COR-L47 (cell line): Measurements from ENCODE around the gene ERMAP.

ENCODE experiments used
- DNase-seq: peaks from one replicate; lab custom pipeline; 2025; lab: John Stamatoyannopoulos, UW

The ERMAP gene, protein sequence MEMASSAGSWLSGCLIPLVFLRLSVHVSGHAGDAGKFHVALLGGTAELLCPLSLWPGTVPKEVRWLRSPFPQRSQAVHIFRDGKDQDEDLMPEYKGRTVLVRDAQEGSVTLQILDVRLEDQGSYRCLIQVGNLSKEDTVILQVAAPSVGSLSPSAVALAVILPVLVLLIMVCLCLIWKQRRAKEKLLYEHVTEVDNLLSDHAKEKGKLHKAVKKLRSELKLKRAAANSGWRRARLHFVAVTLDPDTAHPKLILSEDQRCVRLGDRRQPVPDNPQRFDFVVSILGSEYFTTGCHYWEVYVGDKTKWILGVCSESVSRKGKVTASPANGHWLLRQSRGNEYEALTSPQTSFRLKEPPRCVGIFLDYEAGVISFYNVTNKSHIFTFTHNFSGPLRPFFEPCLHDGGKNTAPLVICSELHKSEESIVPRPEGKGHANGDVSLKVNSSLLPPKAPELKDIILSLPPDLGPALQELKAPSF

DNA sequence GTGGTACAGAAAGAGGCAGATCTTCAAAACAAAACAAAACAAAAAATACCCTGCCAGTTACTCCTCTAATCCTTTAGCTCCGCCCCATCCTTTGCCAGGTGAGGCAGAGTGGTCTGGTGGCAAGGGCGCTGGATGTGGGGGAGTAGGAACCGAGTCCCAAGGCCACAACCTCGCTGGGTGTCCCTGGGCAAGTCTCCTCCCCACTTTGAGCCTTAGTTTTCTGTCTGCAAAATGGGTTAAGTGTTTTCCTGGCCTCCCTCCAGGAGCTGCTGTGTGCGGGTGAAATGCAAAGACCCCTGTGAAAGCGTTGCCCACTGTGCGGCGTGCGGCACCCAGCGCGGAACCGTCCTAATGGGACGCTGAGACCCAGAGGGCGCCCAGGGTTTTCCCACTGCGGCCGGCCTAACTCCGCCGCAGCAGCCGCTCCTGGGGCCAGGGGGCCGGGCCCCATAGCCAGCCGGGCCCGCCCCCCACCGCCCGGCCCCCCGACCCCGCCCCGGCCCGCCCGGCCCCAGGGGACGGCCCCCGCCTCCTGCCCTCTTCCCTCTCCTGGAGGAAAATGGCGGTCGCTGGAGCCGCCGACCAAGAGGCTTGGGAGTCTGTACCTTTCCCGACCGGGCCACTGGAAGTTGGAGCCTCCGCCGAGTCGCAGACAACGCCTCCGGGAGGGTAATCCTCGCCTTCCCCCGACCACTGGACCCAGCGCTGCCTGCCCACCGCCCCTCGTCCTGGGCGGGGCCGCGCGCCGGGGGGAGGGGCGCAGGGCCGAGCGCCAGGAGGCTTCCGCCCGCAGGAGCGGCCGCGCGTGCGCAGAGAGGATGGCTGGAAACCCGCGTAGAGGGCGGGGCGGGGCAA is at the start of gene ERMAP, which contains the start of gene SVBP:
Gene ERMAP (plus strand): TSS at position 538 of the 855 bp plus-strand sequence. CDS start 13,327 bp downstream, outside the sequence.
Gene SVBP (minus strand): TSS at position 813 of the 855 bp plus-strand sequence. CDS start 853 bp downstream, outside the sequence.
- peak; percentile 87 for DNase-seq

DNA sequence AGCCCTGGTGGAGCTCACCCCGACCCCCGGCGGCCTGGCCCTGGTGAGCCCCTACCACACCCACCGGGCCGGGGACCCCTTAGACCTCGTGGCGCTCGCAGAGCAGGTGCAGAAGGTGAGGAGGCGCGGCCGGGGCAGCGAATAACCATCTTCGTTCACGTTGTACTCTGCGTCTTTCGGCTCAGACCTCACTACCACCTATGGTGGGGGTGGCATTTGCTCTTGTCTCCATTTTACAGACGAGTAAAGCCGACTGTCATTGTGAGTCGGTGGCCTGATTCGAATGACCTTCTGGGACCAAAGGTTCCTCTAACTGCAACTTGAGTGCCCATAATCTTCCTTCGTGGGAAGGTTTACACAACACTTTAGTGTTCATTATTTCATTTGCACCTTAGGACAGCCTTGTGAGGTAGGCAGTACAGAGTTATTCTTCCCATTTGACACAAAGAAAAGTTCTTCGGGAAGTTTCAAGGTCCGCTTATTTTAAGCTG is 49.4 kb upstream of the ERMAP start:
- no peak for DNase-seq

DNA sequence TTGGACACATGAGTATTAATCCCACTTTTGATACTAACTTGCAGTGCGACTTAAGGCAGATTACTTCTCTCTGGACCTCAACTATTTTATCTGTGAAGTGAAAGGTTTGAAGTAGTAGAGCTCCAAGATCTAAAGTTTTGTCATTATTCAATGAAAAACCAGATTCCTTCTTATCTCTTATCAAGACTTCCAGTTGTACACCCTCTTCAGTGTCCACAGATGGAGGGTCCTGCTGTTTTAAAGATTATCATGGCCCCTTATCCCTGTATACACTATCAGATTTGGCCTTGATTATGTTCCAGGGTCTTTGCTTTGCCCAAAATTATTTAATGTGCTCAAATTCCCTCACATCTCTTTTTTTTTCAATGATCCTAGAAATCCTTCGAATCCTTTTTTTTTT is 48.8 kb upstream of the ERMAP start:
- no peak for DNase-seq

DNA sequence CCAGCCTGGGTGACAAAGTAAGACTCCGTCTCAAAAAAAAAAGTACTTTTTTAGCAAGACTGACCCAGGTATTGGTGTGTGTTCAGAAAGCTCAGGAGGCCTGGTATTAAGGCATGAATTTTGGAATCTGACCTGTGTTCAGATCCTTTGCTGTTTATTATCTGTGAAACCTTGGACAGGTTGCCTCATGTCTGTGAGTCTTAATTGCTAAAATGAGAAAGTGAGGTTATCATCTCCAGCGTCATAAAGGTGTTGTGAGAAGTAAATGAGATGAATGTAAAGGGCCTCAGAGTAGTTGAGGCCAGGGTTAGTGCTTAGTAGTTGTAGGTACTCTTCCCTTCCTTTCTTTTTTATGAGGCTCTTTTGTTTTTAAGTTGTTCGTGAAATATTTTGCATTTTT is 47.1 kb upstream of the ERMAP start:
- DNase-seq: no peak

DNA sequence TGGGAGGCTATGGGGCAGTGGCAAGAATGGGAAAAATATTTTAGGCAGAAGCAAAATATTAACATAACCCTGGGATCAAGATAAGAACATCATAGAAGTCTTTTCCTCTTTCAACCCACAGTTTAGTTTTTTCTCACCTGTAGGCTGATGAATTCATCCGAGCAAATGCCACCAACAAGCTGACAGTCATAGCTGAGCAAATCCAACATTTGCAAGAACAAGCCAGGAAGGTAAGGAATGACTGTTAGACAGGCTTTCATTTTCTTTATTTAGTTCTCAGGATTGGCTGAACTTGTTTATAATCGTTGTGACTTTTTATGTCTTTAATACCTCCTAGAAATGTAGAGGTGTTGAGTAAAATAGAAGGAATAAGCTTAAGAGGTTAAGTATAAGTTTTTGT is 43.5 kb upstream of the ERMAP start:
- no peak for DNase-seq

DNA sequence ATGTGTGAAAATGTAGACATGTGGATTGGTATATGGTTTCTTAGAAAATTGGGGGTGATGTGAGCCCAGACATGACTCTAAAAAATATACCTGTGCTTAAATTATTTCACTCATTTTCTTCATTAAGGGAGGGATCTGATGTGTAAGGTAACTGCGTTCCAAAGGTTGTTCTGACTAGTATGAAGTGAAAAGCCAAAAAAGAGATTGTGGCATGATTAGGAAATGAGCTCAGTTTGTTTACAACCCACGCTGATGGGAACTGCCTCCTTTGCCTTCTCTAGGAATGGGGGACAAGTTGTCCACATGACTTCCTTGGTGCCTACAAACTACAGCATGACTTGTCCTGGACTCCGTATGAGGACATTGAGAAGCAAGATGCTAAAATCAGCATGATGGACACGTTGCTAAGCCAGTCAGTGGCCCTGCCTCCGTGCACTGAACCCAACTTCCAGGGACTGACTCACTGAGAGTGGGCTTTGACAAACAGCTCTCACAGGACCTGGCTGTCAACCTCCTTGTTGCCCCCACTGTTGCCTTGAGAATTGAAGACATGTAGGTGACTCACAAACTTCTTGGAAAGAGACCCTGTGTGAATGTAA is 41.9 kb upstream of the ERMAP start:
- DNase-seq: no peak

DNA sequence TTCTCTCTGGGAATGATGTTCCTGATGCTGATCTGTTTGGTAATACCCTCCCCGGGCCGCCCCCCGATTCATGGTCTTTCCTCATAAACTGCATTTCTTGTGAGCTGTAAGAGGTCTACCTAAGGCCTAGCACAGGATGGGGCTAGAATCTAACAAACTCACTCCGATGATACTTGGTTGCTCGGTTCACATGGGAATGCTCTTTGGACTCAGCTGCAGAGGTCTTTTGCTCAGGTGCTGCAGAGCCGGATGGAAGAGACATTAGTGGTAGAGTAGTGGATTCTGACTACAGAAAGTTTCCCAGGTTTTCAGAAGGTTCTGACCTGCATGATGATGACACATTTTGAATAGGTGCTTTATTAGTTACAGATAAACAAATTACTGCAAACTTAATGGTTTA is 40.4 kb upstream of the ERMAP start:
- DNase-seq: no peak

DNA sequence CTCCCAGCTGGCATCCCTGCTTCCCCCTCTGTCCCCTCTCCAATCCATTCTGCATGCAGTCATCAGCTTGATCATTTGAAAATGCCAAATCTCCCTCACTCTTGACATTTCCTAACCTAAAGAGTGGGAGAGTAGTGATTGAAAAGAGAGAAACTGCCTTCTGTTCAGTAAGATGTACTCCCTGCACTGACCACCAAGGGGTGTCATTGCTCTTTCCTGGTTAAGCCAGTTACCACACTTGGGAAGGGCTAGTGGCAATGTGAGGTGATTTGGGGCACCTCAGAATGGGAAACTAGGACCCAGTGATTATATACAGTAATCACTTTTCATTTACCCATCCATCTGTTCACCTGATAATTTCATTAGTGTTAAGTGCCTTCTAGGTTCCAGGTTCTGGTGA is 39.1 kb upstream of the ERMAP start:
- DNase-seq: peak; percentile 9

DNA sequence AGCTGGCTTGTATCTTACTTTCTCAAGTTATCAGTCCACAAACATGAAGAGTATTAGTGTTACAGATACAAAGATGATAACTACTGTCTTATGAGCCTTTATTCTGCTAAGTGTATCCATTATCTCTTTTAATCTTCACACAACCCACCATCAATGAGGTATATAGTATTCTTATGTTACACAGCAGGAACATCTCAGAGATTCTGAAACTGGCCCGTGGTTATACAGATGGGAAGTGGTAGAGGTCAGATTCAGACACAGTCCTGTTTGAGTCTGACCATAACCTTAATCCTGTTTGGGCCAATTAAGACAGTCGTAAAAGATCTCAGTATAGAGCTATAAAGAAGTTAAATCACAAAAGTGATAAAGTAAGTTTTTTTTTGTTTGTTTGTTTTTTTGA is 37.2 kb upstream of the ERMAP start:
- no peak for DNase-seq

DNA sequence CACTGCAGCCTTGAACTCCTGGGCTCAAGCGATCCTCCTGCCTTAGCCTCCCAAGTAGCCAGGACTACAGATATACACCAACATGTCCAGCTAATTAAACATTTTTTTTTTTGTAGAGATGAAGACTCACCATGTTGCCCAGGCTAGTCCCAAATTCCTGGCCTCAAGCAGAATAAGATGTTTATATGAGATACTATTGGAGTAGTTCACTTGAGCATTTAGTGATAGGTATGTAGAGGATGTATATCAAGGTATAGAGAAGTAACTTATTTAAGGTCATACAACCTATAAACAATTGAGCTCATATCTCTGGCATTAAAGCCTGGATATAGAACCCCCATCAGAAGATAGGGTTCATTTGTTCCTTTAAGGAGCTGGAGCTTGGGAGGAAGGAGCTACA is 36.7 kb upstream of the ERMAP start:
- DNase-seq: no peak

DNA sequence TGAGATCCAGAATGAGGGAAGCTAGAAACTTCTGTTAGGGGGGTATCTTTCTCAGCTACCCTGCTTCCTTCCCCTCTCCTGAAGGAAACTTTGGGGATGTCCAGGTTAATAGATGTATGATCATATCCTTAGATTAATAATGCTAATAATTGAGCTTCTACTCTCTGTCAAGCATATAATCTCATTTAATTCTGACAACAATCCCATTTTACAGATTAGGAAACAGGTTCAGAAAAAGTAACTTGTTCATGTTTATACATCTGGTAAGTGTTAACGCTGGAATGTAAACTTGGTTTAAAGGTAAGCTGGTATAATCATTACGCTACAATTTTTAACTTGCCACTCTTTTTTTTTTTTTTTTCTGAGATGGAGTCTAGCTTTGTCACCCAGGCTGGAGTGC is 33.8 kb upstream of the ERMAP start:
- no peak for DNase-seq

DNA sequence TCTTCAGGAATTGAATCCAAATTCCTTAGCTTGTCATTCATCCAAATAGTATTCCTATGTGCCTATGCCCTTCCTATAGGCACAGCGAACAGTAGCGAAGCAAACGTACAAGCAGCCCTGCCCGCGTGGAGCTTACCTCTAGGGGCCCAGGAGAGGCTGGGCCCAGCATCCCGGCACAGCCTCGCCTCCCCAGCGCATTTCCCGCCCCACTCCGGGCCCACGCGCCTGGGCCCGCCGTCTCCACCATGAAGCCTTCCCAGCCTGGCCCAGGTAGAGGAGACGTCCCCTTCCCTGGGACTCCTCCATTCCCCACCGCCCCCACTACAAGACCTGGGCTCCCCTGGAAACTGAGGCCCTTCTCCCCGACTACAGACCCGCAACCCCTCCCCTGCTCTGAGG is 32.4 kb upstream of the ERMAP start:
- no peak for DNase-seq

DNA sequence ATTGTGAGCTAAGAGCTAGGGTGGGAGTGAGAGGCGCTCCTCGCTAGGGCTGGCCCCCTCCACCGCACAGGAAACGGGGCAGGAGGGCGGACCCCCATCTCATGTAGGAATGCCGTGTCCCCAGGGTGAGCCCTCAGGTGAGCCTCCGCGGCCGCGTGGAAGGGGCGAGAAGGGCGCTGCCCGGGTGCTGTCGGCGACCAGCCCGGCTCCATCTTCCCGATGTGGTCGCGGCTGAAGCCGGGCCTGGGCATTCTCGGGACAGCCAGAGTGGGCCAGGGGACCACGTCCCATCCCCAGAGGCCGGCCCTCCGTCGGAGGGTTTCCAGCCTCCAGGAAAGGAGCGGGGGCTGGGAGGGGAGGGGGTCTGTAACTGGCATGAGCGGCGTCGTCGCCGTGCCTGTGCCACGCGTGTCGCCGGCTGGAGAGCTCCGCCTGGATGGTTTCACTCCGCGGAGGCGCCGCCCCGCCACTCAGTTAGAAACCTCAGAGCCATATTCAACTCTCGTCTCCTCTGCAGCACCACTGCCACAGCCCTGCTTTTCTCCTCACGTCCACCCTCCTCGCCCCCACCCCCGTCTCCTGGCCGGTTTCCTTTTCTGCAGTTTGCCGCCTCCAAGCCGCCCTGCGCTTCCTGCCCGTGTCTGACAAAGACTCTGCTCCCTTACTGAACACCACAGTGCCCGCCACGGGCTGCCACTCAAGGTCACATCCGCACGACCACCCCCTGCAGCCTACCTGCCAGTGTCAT is 31.8 kb upstream of the ERMAP start, which contains the start of gene TMEM269:
Gene TMEM269 (plus strand): TSS at position 46 of the 748 bp plus-strand sequence. CDS start 4,903 bp downstream, outside the sequence.
- DNase-seq: no peak

DNA sequence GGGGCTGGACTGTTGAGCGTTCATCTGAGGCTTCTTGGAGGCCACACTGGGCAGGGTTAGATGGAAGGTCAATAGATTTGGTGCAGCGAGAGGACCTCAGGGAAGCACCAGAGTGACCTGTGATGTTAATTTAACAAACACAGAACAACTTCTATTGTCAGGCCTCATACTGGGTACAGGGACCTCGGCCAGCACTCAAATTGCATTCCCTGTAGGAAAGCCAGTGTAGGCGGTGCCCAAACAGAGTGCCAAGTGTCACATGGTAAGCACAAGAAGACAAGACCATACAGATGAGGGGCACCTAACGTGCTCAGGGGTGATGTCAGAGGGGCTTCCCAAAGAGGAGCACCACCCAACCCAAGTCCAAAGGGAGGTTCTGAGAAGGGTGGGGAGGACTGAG is 30.8 kb upstream of the ERMAP start:
- no peak for DNase-seq

DNA sequence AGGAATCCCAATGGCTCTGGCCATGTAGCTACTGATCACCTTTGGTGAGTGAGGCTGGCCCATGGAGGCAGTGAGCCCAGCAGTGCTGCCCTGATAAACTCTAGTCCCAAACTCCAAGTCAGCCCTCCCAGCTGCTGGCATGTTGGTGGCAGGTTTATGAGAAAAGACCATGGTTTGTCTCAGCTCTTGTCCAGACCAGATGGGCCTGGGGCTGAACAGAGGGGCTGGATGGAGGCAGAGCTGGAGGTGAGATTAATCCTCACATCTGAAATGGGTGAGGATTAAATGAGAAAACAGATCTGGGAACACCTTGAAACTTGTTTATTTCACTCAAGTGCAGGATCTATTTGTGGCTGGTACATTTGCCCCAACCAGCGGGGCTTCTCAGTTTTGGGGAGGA is 28.9 kb upstream of the ERMAP start:
- no peak for DNase-seq

DNA sequence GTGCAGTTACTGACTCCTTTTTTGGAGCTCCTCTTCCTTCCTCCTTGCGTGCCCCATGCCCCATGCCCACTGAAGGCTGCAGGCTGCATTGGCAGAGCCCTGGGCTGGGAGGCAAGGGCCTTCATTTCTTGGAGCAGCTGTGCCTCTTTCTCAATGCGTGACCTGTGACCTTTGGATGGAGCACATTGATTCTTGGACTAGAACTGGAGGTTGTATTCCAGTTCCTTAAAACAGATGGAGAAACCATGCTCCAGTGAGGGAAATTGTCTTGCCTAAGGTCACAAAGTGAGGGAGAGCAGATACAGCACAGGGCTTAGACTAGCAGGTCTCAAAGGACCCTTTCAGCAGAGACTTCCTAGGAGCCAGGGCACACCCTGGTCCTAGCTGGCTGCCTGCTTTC is 23.1 kb upstream of the ERMAP start:
- DNase-seq: no peak

DNA sequence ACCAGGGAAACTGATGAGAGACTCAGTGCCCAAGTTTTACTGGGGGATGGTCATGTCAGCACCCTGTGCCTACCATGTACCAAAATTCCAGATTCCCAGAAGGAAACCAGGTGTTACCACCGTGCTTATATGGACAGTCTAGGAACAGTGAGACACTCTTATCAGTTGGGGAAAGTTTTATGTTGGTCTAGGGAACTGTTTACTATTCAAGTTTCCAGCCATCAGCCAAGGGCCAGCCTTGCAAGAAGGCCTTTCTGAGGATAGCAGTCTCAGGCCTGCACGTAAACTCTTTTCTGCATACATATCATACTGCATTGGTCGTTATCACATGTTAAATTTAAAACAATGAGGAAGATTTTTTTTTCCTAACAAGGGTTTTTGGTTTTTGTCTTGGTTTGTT is 19.5 kb upstream of the ERMAP start:
- no peak for DNase-seq

DNA sequence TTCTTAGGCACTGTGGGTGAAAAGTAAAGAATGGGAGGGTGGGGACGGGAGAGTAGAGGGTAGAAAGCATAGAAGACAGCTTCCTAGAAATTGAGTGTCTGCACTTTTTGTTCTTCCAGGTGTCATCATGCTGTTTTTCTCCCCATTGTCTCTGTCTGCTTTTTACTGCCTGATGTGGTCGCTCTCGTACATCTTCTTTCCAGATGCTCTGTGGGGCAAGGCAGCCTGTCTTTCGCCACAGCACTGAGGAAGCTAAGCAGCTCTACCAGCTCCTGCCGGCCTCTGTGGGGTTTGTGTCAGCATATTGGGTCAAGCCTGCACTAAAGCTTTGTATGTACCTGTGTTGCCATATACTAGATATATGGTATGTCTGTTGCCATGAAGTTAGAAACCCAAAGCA is 18.9 kb upstream of the ERMAP start:
- DNase-seq: no peak

DNA sequence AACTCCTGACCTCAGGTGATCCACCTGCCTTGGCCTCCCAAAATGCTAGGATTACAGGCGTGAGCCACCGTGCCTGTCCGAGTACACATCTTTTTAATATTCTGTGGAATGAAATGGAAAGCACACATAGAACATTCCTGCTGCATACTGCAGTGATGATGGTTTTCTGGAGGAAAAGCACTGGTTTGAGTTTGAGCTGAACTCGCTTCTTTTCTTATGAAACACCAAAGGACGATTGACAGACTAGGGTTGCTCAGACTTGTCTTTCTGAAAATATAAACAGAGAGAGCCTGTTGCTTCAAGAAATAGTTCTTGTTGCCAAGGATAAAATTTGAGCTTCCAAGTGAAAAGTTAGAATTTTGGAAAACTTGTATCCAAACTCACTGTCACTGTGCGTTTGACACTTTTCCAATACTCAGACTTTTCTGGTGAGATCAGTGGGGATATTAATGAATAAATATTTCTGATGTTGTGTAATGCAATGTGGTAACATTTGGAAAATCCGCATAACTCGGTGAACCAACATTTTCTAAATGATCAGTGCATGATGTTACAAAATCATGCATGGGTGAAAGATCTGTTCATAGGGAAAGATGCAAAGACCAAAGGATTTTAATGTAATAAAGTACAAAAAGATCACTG is 15.0 kb upstream of the ERMAP start:
- DNase-seq: no peak

DNA sequence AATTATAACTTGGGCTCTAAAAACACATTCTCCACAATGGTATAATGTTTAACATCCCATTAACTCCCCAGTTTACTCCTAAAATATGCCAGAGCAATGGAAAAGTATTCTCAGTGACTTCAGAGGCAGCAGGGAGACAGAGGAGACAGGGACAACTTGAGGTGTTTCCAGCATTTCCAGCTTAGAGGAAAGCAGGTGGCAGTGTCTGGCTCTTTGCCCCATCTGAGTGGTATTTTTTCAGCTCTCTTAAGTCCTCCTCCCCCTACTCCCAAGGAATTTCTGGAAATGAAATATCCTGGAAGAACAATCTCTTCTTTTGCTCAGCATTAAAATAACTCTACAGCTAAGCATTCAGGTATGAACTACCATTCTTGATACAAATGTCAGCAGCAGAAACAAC is 10.8 kb upstream of the ERMAP start:
- peak; percentile 43 for DNase-seq

DNA sequence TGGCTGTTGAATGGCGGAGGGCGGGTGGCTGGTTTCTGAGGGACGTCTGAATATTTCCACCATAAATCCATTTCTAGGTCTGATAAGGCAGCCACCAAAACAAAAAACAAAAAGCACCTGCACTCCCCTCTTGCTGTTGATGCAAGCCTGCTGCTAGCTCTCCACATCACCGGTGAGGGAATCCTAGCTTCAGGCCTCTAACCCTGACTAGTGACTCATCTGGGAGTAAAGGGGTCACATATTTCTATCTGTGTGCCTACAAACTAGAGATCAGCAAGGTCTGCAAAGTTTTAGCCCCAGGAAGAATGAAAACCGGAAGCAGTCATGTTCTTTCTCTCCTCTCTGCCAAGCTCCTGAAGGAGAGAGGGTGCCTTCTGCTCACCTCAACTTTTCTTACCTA is 10.3 kb upstream of the ERMAP start:
- DNase-seq: no peak
